Suppressor macrophage treated with lipopolysaccharide for 1 hour (primary cell): ENCODE measurements around the gene KCNAB2.

ENCODE experiments used
- DNase-seq, 3 donors: peaks; one replicate each; pipeline ENCODE4 v3.0.0-alpha.2; 2020 to 2022

KCNAB2 gene

GRCh38 chr1:6045561-6045960, at the start of gene KCNAB2:
Gene KCNAB2, plus strand, starts transcription at chr1:6045888. Its CDS starts 5,649 bp downstream, at chr1:6051537.
- DNase-seq = no peak

DNA sequence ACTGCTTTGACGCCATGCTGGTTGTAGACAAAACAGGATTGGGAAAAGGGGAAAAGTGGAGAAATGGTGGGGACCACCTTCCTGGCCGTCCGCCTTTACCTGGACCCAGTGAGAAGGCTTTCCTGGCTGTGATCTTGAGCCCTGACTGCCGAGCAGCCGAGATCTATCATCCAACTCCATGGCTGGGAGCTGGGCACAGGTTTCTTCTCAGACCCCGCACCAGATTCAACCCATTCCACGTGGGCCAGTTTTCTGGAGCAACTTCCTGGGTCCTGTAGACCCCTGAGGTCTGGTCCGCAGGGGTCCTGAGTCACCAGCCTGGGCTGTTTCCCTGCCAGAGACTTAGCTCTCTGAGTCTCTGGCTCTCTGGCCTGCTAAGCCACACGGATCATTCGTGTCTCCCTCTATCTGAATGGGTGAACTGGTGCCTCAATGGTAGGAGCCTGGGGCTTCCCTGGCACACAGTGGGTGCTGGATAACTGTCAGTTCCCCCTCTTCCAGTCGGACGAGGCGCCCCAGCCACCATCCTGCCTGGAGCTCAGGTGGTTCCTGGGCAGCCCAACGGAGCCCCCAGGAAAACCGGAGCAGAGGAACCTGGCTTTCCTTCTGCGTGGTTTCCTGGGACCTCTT, 48.9 kb upstream of the KCNAB2 start:
- no peak for DNase-seq

DNA sequence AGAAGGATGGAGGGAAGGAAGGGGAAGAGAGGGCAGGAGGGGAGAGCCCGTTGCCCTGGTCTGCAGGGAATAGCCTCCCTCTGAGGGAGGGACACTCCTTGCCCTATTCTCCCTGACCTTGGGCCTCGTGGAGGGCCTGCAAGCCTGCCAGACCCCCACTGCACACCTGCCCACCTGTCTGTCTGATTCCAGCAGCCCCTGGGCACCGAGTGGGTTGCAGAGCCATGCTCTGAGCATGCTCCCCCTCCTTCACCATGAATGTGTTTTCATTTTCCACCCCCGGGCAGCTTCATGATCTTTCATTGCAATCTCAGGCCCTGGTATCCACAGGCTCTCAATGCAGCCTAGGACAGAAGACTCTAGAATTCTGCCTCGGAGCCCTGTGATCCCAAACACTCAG, 48.4 kb upstream of the KCNAB2 start:
- DNase-seq = no peak

- DNase-seq = no peak
These were observed 47.4 kb upstream of the KCNAB2 start for GRCh38 chr1:5998051-5998905.

GRCh38 chr1:5998906-5999301, 46.8 kb upstream of the KCNAB2 start:
- DNase-seq = no peak

GRCh38 chr1:5999711-6000443, 45.8 kb upstream of the KCNAB2 start:
- DNase-seq = no peak

DNA sequence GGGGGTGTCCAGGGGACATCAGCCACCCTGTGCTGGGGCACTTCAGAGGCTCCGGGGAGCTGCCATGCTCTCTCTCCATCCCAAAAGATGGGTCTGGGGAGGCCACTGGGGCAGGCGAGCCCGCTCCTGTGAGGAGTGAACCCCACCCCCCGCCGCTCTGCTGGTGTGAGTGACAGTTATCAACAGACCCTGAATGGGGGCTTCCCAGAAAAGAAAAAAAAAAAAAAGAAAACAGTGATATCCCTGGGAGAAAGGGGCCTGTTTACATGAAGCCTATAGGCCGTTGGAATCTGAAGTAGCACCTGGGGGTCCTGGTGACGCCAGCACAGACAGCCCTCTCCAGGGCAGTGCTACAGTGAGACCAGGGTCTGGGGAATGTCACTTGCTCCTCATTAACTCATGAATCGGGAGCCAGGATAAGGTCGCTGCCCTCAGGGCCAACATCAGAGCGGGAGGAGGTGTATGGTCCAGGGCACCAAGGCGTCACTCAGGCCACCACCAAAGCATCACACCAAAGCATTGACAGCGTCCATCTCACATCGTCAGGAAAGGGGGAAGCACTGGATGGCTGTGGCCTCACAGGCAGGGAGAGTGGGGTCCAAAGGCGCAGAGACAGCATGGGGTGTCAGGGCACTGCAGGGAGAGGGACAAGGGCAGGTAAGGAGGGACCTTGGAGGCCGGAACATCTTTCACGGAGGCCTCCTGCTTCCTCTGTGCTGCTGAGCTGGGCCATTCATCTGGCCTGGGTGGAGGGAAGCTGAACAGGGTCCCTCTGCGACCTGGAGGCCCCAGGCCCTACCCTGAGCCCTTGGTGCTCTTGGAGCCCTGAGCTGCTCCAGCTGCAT, 45.0 kb upstream of the KCNAB2 start:
- no peak for DNase-seq

DNA sequence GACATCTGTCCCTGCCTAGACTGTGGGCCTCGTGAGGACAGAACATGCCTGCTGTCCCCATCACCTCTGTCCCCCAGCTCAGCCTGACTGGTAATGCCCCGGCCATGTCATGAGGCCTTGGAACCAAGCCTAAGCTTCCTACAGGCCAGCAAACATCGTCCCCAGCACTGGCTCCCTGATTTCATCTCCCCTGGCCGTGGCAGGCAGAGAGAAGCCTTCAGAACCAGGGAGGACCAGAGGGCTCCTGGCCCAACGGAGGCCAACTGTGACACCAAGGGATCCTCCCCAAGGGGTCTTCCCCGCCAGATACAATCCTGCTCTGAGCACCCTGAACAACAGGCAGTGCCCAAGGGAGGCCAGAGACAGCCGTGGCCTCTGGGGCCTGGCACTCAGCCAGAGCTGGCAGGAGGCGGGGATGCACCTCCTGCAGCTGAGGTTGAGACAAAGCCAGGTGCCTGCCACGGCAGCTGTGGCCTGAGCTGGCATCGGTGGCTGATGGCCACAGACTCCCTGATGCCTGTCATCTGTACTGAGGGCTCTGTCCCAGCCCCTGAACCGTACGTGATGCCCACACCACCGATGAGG, 43.6 kb upstream of the KCNAB2 start:
- DNase-seq = no peak

DNA sequence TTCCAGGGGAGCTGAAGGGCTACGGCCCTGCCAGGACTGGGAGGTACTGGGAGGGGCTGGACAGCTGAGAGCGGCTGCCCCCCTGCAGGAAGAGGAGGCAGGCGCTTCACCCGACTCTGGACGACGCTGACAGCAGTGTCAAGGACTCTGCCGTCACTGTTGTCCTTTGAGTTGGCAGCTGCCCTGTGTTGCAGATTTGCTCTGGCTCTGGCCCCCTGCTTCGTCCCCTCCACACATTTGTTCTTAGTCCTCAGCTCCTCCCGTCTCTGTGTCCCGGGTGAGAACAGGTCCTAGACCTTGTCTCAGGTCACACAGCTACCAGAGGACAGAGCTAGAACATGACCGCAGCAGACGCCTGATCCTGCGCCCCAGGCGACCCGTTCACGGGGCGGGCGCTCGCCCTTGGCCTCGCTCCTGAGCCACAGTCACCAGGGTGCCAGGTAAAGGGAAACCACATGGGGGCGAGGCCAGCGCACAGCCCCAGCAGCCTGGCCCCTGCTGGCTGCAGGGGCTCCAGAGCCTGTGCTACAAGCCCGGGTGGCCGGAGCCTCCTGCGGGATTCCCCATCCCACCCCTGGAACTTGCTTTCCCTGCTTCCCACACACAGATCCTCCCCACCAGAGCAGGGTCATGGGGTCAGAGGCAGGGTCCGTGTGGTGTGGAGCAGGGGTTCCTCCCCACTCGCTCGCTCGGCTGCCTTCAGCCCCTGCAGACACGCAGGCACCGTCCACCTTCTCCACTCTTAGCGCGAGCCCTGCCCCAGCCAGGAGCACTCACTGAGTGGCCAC, 42.8 kb upstream of the KCNAB2 start:
- DNase-seq = no peak

- DNase-seq = no peak
These were observed 41.9 kb upstream of the KCNAB2 start for GRCh38 chr1:6003568-6004411.

DNA sequence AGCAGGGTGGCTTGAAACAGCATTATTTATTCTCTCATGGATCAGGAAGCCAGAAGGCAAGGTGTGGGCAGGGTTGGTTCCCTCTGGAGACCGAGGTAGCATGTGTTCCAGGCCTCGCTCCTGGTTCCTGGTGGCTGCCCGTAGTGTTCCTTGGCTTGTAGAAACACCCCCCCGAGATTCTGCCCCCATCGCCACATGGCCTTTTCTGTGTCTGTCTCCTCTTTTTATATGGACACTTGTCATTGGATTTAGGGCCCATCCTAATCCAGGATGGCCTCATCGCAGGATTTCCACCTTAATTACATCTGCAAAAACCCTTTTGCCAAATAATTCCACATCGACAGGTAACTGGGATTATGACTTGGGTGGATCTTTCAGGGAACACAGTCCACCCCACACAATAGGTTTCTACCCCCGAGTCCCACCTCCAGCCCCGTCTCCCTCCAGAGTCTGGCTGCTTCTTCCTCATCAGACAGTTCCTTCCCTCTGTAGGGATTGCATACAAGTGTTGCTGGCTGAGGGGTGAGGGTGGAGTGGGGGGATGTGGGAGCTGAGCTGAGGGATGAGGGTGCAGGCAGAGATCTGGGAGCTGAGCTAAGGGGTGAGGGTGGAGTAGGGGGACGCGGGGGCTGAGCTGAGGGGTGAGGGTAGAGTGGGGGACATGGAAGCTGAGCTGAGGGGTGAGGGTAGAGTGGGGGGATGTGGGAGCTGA, 41.1 kb upstream of the KCNAB2 start:
- DNase-seq = no peak

- no peak for DNase-seq
These were observed 40.3 kb upstream of the KCNAB2 start for GRCh38 chr1:6005276-6005917.

GRCh38 chr1:6006882-6007281, 38.8 kb upstream of the KCNAB2 start:
- DNase-seq = no peak

- peak in 2 of 3 donors; percentile 25 to 40 for DNase-seq
These were observed 38.2 kb upstream of the KCNAB2 start for GRCh38 chr1:6007318-6008083.

DNA sequence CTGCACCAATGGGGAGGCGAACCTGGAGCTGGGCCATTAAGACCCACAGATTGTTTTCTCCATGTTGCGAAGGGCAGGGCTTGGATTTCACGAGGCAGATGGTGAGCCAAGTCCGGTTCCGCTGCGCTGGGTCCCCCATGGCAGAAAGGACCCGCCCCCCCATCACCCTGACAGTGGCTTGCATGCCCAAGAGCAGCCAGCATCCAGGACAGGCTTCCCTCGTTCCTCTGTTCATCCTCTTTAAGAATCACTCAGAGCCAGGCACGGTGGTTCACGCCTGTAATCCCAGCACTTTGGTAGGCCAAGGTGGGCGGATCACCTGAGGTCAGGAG, 37.6 kb upstream of the KCNAB2 start:
- no peak for DNase-seq

- no peak for DNase-seq
These were observed 37.0 kb upstream of the KCNAB2 start for GRCh38 chr1:6008696-6009095.

DNA sequence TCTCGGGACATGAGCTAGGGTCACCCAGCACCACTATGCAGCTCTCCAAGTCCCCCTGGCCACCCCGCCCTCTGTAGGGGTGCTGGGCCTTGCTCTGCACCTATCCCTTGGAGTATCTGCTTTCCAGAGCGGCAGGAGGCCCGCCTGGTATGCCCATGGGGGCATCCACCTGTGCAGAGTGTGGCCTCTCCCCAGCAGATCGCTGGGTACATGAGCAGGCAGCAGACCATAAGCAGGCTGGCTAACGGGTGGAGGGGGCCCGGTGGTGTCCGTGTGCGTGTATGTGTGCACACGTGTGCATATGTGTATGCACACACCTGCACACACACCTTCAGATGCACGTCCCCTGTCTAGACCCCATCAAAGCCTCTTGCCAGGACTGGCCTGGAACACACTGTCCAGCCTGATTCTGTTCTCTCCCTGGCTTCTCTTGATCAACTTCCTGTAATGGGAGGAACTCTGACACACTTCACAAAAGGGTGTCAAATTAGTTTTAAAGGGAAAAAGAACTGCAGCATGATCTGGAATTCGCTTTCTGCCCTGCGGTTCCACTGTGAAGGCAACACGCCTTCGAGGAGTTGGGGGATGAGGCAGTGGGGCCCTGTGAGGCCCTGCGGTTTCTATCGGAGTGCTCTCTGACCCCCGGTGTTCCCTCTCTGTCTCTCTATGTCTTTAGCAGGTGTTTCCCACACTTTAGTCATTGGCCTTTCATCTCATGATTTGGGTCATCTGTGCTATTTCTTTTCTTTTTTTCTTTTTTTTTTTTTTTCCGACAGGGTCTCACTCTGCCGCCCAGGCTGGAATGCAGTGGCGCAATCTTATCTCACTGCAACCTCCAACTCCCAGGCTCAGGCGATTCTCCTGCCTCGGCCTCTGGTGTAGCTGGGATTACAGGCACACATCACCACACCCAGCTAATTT, 36.3 kb upstream of the KCNAB2 start:
- peak in 1 of 3 donors; percentile 20 for DNase-seq

DNA sequence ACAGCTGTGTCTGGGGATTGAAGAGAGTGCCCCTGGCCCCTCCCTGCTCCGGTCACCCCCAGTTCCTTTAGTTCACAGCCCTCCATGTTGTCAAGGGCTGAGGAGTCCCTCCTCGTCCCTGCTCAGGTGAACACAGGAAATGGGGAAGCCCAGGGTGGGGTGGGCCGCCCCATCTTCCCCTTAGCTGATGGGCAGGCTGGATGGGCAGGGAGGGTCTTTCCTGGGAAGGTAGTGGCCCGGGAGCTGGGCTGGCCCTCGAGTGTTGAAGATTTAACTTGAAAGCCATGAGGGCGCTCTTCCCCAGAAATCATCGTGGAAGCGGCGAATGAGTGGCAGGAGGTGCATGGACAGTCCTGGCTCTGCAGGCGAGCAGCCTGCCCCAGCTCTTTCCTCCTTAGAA, 35.1 kb upstream of the KCNAB2 start:
- no peak for DNase-seq
